HepG2 (cell line): ENCODE results near the gene DSN1. TPM values are rescaled to one million over a fixed set of nuclear protein-coding genes. Genes with fewer than 3 reads are reported as not detected.

Experiments used
- PRPF4 ChIP-seq: fragments of 200-400 bp; formaldehyde crosslinking; IDR thresholded peaks from 2 replicates; pipeline ENCODE4 v1.6.1; 2016; ENCODE audit warnings: low read length, low read depth; ENCODE audit not compliant: poor library complexity, severe bottlenecking
- RBM39 ChIP-seq: fragments of 200-400 bp; formaldehyde crosslinking; IDR thresholded peaks from one replicate; pipeline ENCODE4 v1.6.1; 2018; ENCODE audit warnings: antibody characterized with exemption, mild to moderate bottlenecking, low read depth, low read length; ENCODE audit not compliant: poor library complexity, severe bottlenecking
- SIX4 ChIP-seq: sonication (generic); formaldehyde crosslinking; IDR thresholded peaks from 2 replicates; pipeline ENCODE4 v1.4.0; 2020; ENCODE audit warnings: missing genetic modification reagents
- SP5 ChIP-seq: IDR thresholded peaks from 2 replicates; pipeline ENCODE4 v1.6.1; 2016; ENCODE audit warnings: low read depth, borderline replicate concordance
- WIZ ChIP-seq: sonication (generic); formaldehyde crosslinking; IDR thresholded peaks from 2 replicates; pipeline ENCODE4 v1.5.1; 2020; ENCODE audit warnings: mild to moderate bottlenecking, missing genetic modification reagents
- ZNF337 ChIP-seq: sonication (generic); formaldehyde crosslinking; IDR thresholded peaks from 2 replicates; pipeline ENCODE4 v1.5.1; 2020; ENCODE audit warnings: missing genetic modification reagents, low read depth, mild to moderate bottlenecking, borderline replicate concordance
- ZNF350 ChIP-seq: sonication (generic); formaldehyde crosslinking; IDR thresholded peaks from 2 replicates; pipeline ENCODE4 v1.4.0; 2020; ENCODE audit warnings: mild to moderate bottlenecking, low read depth, missing genetic modification reagents, borderline replicate concordance
- ZNF75D ChIP-seq: sonication (generic); formaldehyde crosslinking; IDR thresholded peaks from 2 replicates; pipeline ENCODE4 v1.8.1; 2023; ENCODE audit warnings: missing genetic modification reagents, mild to moderate bottlenecking, borderline replicate concordance
- polyA plus RNA-seq, 8 experiments: library from polyadenylated mRNA; depleted of rRNA in 3 of 8; stranded (reverse) in 7 of 8; unstranded in 1 of 8; fragments of >200 nt; fragmentation: Illumina TruSeq in 4 of 8; extraction: Trizol in 4 of 8; gene quantifications; 2 replicates each; pipeline versions ENCODE4 v1.2.1 to v1.2.3, GENCODE V29; 2011 to 2016; ENCODE audit warnings: low read depth in 4 of 8, missing spikeins in 1 of 8, mixed read lengths in 1 of 8; ENCODE audit not compliant: insufficient read depth in 1 of 8
- total RNA-seq, 5 experiments: library from RNA; depleted of rRNA; stranded (reverse); fragments of >200 nt; fragmentation: Illumina TruSeq; extraction: Trizol; gene quantifications; 2 replicates each; pipeline ENCODE4 v1.2.3, GENCODE V29; 2016; ENCODE audit warnings: low read depth in 1 of 5
- TF ChIP-seq, protein P1 (sequence below): sonication (generic); formaldehyde crosslinking; IDR thresholded peaks from 2 replicates; pipeline ENCODE4 v1.4.0; 2020; ENCODE audit warnings: missing genetic modification reagents
- TF ChIP-seq, protein P2 (sequence below), 2 experiments: fragments of 450-650 bp in 1 of 2; sonication (generic) in 1 of 2; formaldehyde crosslinking; IDR thresholded peaks; 2 replicates each; pipeline versions ENCODE4 v1.5.0 to v1.8.0; 2020 to 2022; ENCODE audit warnings: mild to moderate bottlenecking in 1 of 2, missing genetic modification reagents in 1 of 2
- TF ChIP-seq, protein P3 (sequence below): sonication (generic); formaldehyde crosslinking; IDR thresholded peaks from 2 replicates; pipeline ENCODE4 v1.9.0; 2021; ENCODE audit warnings: missing genetic modification reagents, borderline replicate concordance
- TF ChIP-seq, protein P4 (sequence below): sonication (generic); formaldehyde crosslinking; IDR thresholded peaks from 2 replicates; pipeline ENCODE4 v1.4.0; 2020; ENCODE audit warnings: missing genetic modification reagents
- TF ChIP-seq, protein P5 (sequence below), 2 experiments: sonication (generic) in 1 of 2; formaldehyde crosslinking in 1 of 2; IDR thresholded peaks; 2 replicates each; pipeline versions ENCODE4 v1.6.1 to v1.9.0; 2014 to 2022; ENCODE audit warnings: antibody characterized with exemption in 1 of 2, borderline replicate concordance in 1 of 2, inconsistent platforms in 1 of 2, low read depth in 1 of 2, missing genetic modification reagents in 1 of 2

DSN1 gene
- total and polyA plus RNA-seq, 2 of the 13 experiments (the other 11 are each of a cell fraction or from before 2014, with no cell fraction given): 18.7 to 53.7 TPM

DNA sequence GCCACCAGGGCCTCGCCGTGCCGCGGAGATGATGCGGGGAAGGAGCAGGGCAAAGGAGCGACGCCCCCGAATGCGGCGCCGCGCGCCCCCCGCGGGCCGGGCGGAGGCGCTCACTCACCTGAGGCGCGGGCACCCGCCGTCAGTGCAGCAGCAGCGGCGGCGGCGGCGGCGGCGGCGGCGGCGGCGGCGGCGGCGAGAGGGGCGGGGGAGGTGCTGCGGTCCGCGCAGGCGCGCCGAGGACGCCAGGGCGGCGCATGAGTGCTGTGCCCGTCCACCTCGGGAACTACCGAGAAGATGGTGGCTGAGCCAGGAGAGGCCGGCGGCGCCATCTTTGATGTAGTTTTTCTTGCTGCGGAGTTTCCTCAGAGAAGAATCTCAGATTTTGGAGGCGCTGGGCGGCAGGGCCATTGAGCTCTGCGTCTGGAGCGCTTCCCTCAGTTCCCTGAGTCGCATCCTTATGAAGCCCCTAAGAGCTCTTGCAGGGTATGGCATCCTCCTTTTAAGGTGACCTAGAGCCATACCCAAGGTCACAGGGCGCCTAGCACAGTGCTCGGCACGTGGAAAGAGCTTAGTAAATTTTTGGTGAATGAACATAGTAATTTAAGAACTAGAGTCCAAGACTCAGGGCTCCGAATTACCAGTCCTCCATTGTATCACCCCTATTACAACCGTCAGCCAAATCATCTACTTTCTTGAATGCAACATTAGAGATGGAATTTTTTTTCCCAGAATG is 27.5 kb downstream of the DSN1 start, which contains the start of gene NDRG3 (continued):
- TF ChIP-seq ZNF350 (CRISPR knock-in tag): no peak; the same call in 1 of the 2 replicates
- TF ChIP-seq, protein P1, sequence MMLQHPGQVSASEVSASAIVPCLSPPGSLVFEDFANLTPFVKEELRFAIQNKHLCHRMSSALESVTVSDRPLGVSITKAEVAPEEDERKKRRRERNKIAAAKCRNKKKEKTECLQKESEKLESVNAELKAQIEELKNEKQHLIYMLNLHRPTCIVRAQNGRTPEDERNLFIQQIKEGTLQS (CRISPR knock-in tag): no peak
- TF ChIP-seq, protein P2, sequence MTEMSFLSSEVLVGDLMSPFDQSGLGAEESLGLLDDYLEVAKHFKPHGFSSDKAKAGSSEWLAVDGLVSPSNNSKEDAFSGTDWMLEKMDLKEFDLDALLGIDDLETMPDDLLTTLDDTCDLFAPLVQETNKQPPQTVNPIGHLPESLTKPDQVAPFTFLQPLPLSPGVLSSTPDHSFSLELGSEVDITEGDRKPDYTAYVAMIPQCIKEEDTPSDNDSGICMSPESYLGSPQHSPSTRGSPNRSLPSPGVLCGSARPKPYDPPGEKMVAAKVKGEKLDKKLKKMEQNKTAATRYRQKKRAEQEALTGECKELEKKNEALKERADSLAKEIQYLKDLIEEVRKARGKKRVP (CRISPR knock-in tag; IDR thresholded peaks at IDR 0.05): 0 out of 4 replicates have a peak, but pooled peaks of 1 of the 2 experiments have one; percentile 13
- TF ChIP-seq, protein P3, sequence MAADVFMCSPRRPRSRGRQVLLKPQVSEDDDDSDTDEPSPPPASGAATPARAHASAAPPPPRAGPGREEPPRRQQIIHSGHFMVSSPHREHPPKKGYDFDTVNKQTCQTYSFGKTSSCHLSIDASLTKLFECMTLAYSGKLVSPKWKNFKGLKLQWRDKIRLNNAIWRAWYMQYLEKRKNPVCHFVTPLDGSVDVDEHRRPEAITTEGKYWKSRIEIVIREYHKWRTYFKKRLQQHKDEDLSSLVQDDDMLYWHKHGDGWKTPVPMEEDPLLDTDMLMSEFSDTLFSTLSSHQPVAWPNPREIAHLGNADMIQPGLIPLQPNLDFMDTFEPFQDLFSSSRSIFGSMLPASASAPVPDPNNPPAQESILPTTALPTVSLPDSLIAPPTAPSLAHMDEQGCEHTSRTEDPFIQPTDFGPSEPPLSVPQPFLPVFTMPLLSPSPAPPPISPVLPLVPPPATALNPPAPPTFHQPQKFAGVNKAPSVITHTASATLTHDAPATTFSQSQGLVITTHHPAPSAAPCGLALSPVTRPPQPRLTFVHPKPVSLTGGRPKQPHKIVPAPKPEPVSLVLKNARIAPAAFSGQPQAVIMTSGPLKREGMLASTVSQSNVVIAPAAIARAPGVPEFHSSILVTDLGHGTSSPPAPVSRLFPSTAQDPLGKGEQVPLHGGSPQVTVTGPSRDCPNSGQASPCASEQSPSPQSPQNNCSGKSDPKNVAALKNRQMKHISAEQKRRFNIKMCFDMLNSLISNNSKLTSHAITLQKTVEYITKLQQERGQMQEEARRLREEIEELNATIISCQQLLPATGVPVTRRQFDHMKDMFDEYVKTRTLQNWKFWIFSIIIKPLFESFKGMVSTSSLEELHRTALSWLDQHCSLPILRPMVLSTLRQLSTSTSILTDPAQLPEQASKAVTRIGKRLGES (CRISPR knock-in tag): 0 out of 2 replicates have a peak, but pooled peaks have one; percentile 23
- TF ChIP-seq, protein P4, sequence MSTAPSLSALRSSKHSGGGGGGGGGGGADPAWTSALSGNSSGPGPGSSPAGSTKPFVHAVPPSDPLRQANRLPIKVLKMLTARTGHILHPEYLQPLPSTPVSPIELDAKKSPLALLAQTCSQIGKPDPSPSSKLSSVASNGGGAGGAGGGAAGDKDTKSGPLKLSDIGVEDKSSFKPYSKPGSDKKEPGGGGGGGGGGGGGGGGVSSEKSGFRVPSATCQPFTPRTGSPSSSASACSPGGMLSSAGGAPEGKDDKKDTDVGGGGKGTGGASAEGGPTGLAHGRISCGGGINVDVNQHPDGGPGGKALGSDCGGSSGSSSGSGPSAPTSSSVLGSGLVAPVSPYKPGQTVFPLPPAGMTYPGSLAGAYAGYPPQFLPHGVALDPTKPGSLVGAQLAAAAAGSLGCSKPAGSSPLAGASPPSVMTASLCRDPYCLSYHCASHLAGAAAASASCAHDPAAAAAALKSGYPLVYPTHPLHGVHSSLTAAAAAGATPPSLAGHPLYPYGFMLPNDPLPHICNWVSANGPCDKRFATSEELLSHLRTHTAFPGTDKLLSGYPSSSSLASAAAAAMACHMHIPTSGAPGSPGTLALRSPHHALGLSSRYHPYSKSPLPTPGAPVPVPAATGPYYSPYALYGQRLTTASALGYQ (CRISPR knock-in tag): peak; percentile 42; the same call in 1 of the 2 replicates
- TF ChIP-seq ZNF337: no peak
- TF ChIP-seq, protein P5, sequence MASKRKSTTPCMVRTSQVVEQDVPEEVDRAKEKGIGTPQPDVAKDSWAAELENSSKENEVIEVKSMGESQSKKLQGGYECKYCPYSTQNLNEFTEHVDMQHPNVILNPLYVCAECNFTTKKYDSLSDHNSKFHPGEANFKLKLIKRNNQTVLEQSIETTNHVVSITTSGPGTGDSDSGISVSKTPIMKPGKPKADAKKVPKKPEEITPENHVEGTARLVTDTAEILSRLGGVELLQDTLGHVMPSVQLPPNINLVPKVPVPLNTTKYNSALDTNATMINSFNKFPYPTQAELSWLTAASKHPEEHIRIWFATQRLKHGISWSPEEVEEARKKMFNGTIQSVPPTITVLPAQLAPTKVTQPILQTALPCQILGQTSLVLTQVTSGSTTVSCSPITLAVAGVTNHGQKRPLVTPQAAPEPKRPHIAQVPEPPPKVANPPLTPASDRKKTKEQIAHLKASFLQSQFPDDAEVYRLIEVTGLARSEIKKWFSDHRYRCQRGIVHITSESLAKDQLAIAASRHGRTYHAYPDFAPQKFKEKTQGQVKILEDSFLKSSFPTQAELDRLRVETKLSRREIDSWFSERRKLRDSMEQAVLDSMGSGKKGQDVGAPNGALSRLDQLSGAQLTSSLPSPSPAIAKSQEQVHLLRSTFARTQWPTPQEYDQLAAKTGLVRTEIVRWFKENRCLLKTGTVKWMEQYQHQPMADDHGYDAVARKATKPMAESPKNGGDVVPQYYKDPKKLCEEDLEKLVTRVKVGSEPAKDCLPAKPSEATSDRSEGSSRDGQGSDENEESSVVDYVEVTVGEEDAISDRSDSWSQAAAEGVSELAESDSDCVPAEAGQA (IDR thresholded peaks at IDR 0.05; ENCODE audit: low read depth): peak; percentile 90
- TF ChIP-seq, protein P5 (CRISPR knock-in tag; IDR thresholded peaks at IDR 0.05; ENCODE audit: borderline replicate concordance): peak; percentile 76; the same call in 1 of the 2 replicates
- TF ChIP-seq SP5 (CRISPR knock-in tag): no peak
- no peak for TF ChIP-seq SIX4 (CRISPR knock-in tag)
- no peak for TF ChIP-seq PRPF4
- TF ChIP-seq WIZ (CRISPR knock-in tag): 0 out of 2 replicates have a peak, but pooled peaks have one; percentile 56
- no peak for TF ChIP-seq ZNF75D (CRISPR knock-in tag)
- no peak for TF ChIP-seq RBM39
